K562 (cell line): ENCODE measurements around the gene PPRC1. TPM values are rescaled to one million over a fixed set of nuclear protein-coding genes. Genes with fewer than 3 reads are reported as not detected.
A peak's percentile ranks its signal among the peaks of the same experiment; 100 is the strongest.

Source experiments
- ATAC-seq: fragments of 200-7000 bp; cut with Tn5 transposase; 3 replicates; pipeline ENCODE4 v1.9.1; 2020; ENCODE audit warnings: moderate library complexity
- BruUV-seq: library from RNA; stranded (reverse); fragments of 400-500 nt; replicated peaks from 2 replicates; lab custom pipeline; 2021; lab: Mats Ljungman, UMichigan
- CTCF ChIA-PET: fragments of 300-600 bp; formaldehyde crosslinking; extraction: SDS; loops from one replicate; lab custom pipeline; 2021; ENCODE audit warnings: low intra/inter-chr PET ratio; lab: Yijun Ruan, JAX
- POLR2A ChIA-PET: fragments of 300-600, 350-650 bp; sonication (Branson Sonifier 250); formaldehyde crosslinking; extraction: SDS; loops from one replicate; lab custom pipeline; 2021; ENCODE audit warnings: antibody characterized with exemption, inconsistent platforms; lab: Yijun Ruan, JAX
- DNase-seq, 4 experiments: peaks; one replicate each; pipeline versions ENCODE4 v3.0.0 to v3.0.0-alpha.2; 2011 to 2018; ENCODE audit warnings: low spot score in 3 of 4, mixed read lengths in 3 of 4; ENCODE audit errors: extremely low read depth in 1 of 4
- FAIRE-seq: peaks from 2 replicates; lab custom pipeline; 2011; peaks lifted over from hg19 to GRCh38; lab: Jason Lieb, UNC
- H2AFZ ChIP-seq: 2 replicates; pipeline ENCODE4 v1.6.0; 2011; ENCODE audit warnings: low read depth, low read length, control low read depth, inconsistent platforms
- H3K27ac ChIP-seq: fragments of 200-600 bp; 3 replicates; pipeline ENCODE4 v1.8.0; 2011; ENCODE audit warnings: low read depth, mild to moderate bottlenecking, control low read depth, inconsistent platforms, low read length, moderate library complexity, mixed read lengths; ENCODE audit errors: extremely low read depth
- H3K27me3 ChIP-seq, 2 experiments: fragments of 300-600 bp in 1 of 2; 2 replicates in 1 of 2; 3 replicates in 1 of 2; pipeline versions ENCODE4 v1.6.0 to v1.8.0; 2011; ENCODE audit warnings: inconsistent platforms in 2 of 2, low read length in 2 of 2, mild to moderate bottlenecking in 1 of 2, mixed read lengths in 1 of 2, moderate library complexity in 1 of 2; ENCODE audit not compliant: control insufficient read depth in 2 of 2, insufficient read depth in 2 of 2
- H3K36me3 ChIP-seq: fragments of 300-600 bp; 3 replicates; pipeline ENCODE4 v1.8.0; 2011; ENCODE audit warnings: mild to moderate bottlenecking, low read length, inconsistent platforms; ENCODE audit not compliant: control insufficient read depth, insufficient read depth
- H3K4me1 ChIP-seq, 2 experiments: fragments of 200-600 bp in 1 of 2; replicated peaks in 1 of 2; 2 replicates in 1 of 2; 3 replicates in 1 of 2; pipeline versions ENCODE4 v1.5.1 to v1.8.0; 2011; ENCODE audit warnings: inconsistent platforms in 2 of 2, low read length in 2 of 2, mild to moderate bottlenecking in 1 of 2, mixed read lengths in 1 of 2, moderate library complexity in 1 of 2; ENCODE audit not compliant: control insufficient read depth in 2 of 2, insufficient read depth in 2 of 2
- H3K4me2 ChIP-seq: 2 replicates; pipeline ENCODE4 v1.6.1; 2011; ENCODE audit warnings: low read length, control low read depth, inconsistent platforms, mixed read lengths; ENCODE audit not compliant: insufficient read depth
- H3K4me3 ChIP-seq: fragments of 200-600 bp; sonication (generic), shearing (Covaris generic); 2 replicates; pipeline ENCODE4 v1.5.1; 2016; ENCODE audit warnings: control low read depth, inconsistent platforms
- H3K79me2 ChIP-seq: fragments of 200-600 bp; 3 replicates; pipeline ENCODE4 v1.8.0; 2011; ENCODE audit warnings: low read length, inconsistent platforms; ENCODE audit not compliant: control insufficient read depth, insufficient read depth
- H3K9ac ChIP-seq, 2 experiments: 2 replicates each; pipeline versions ENCODE4 v1.6.0 to v1.6.1; 2011; ENCODE audit warnings: low read depth in 2 of 2, low read length in 2 of 2, control low read depth in 1 of 2, inconsistent platforms in 1 of 2, mild to moderate bottlenecking in 1 of 2, mixed read lengths in 1 of 2; ENCODE audit not compliant: insufficient read depth in 1 of 2
- H3K9me1 ChIP-seq: one replicate; pipeline ENCODE4 v1.6.0; 2011; ENCODE audit warnings: inconsistent platforms, mild to moderate bottlenecking, low read length, moderate library complexity; ENCODE audit not compliant: control insufficient read depth, insufficient read depth
- H3K9me3 ChIP-seq: replicated peaks from 2 replicates; pipeline ENCODE4 v1.5.1; 2011; ENCODE audit warnings: low read depth, low read length, inconsistent platforms; ENCODE audit not compliant: control insufficient read depth, insufficient read depth
- H4K20me1 ChIP-seq: replicated peaks from 2 replicates; pipeline ENCODE4 v1.6.1; 2011; ENCODE audit warnings: low read length, inconsistent platforms, mixed read lengths; ENCODE audit not compliant: control insufficient read depth, insufficient read depth
- BMI1 ChIP-seq: fragments of 150-350 bp; IDR thresholded peaks from 2 replicates; pipeline ENCODE4 v1.6.1; 2014; ENCODE audit warnings: low read length
- DPF2 ChIP-seq: fragments of 450-650 bp; IDR thresholded peaks from 2 replicates; pipeline ENCODE4 v1.6.1; 2016
- E2F3 ChIP-seq: fragments of 250-450 bp; sonication (Bioruptor Pico); IDR thresholded peaks from 2 replicates; pipeline ENCODE4 v1.4.0; 2020; ENCODE audit warnings: mild to moderate bottlenecking
- EGR1 ChIP-seq: fragments of 450-650 bp; conservative IDR thresholded peaks from 2 replicates; pipeline ENCODE4 v1.6.1; 2017; ENCODE audit warnings: mild to moderate bottlenecking
- ELK1 ChIP-seq: sonication (generic); formaldehyde crosslinking; IDR thresholded peaks from 2 replicates; pipeline ENCODE4 v1.8.1; 2022; ENCODE audit warnings: missing genetic modification reagents
- EP300 ChIP-seq: IDR thresholded peaks from 2 replicates; pipeline ENCODE4 v1.6.1; 2012; ENCODE audit warnings: low read length, improper control_type of control experiment
- EZH2 ChIP-seq: IDR thresholded peaks from 2 replicates; pipeline ENCODE4 v1.6.1; 2012; ENCODE audit warnings: low read depth, mild to moderate bottlenecking, inconsistent platforms, low read length, borderline replicate concordance
- JUN ChIP-seq, 2 experiments: sonication (generic) in 1 of 2; formaldehyde crosslinking in 1 of 2; IDR thresholded peaks; 2 replicates each; pipeline versions ENCODE4 v1.6.1 to v1.8.0; 2012 to 2022; ENCODE audit warnings: borderline replicate concordance in 2 of 2, mild to moderate bottlenecking in 2 of 2, improper control_type of control experiment in 1 of 2, low read depth in 1 of 2, low read length in 1 of 2, missing genetic modification reagents in 1 of 2
- JUND ChIP-seq, 2 experiments: IDR thresholded peaks; 2 replicates in 1 of 2; 3 replicates in 1 of 2; pipeline ENCODE4 v1.6.1; 2011; ENCODE audit warnings: borderline replicate concordance in 2 of 2, low read depth in 2 of 2, low read length in 2 of 2, improper control_type of control experiment in 1 of 2, missing biosample characterization in 1 of 2, missing genetic modification characterization in 1 of 2, missing genetic modification reagents in 1 of 2
- KLF16 ChIP-seq: IDR thresholded peaks from 2 replicates; pipeline ENCODE4 v1.6.1; 2016; ENCODE audit warnings: antibody characterized with exemption
- NCOA1 ChIP-seq: fragments of 450-650 bp; IDR thresholded peaks from 2 replicates; pipeline ENCODE4 v1.6.1; 2016; ENCODE audit warnings: low read depth
- SREBF1 ChIP-seq: fragments of 150-350 bp; IDR thresholded peaks from 2 replicates; pipeline ENCODE4 v1.6.1; 2014; ENCODE audit warnings: antibody characterized with exemption, low read depth, low read length, borderline replicate concordance
- ZNF12 ChIP-seq: sonication (generic); formaldehyde crosslinking; IDR thresholded peaks from 2 replicates; pipeline ENCODE4 v1.4.0; 2020; ENCODE audit warnings: mild to moderate bottlenecking, missing genetic modification reagents
- ZNF644 ChIP-seq: fragments of 200-800 bp; sonication (Bioruptor generic); IDR thresholded peaks from 2 replicates; pipeline ENCODE4 v1.6.1; 2016; ENCODE audit warnings: low read depth, missing genetic modification characterization, missing compliant biosample characterization
- WGBS: fragments of 100-300 bp; shearing (Covaris generic); methylation state at CpG from one replicate; pipeline ENCODE4 v1.1.6; 2016; ENCODE audit warnings: low coverage, mixed read lengths; ENCODE audit not compliant: insufficient coverage; ENCODE audit errors: missing lambda C conversion rate; 5-methylcytosine and 5-hydroxymethylcytosine counted together
- in situ Hi-C: fragments of 300-500 bp; cut with MboI; formaldehyde crosslinking; loops from 4 replicates; pipeline ENCODE4 v1.15.0; 2018; ENCODE audit warnings: inconsistent platforms, mixed read lengths
- intact Hi-C: fragments of 100-400 bp; cut with micrococcal nuclease; formaldehyde crosslinking; loops from 2 replicates; pipeline ENCODE4 v1.14.2; 2022
- polyA plus RNA-seq, 8 experiments: library from polyadenylated mRNA; depleted of rRNA in 4 of 8; stranded (reverse) in 5 of 8; unstranded in 3 of 8; fragments of >200 nt; fragmentation: Nextera tagmentation in 2 of 8; fragmentation: Illumina TruSeq in 1 of 8; extraction: Ambion mirVana in 2 of 8; extraction: Trizol in 1 of 8; gene quantifications; 2 replicates each; pipeline versions ENCODE4 v1.2.1 to v1.2.3, GENCODE V29; 2011 to 2014; ENCODE audit warnings: inconsistent platforms in 1 of 8, missing spikeins in 1 of 8
- total RNA-seq, 7 experiments: library from RNA; depleted of rRNA in 6 of 7; stranded (reverse); fragments of >200 nt in 6 of 7; fragmentation: Illumina TruSeq in 2 of 7; extraction: Trizol in 2 of 7; gene quantifications; 2 replicates each; pipeline versions ENCODE4 v1.2.1 to v1.2.3, GENCODE V29; 2011 to 2021; ENCODE audit warnings: low replicate concordance in 1 of 7
- TF ChIP-seq, protein P1 (sequence below): sonication (generic); formaldehyde crosslinking; IDR thresholded peaks from 2 replicates; pipeline ENCODE4 v1.8.1; 2023; ENCODE audit warnings: mild to moderate bottlenecking, missing genetic modification reagents
- TF ChIP-seq, protein P2 (sequence below): fragments of 250-450 bp; sonication (Bioruptor Pico); IDR thresholded peaks from 2 replicates; pipeline ENCODE4 v1.5.0; 2020; ENCODE audit warnings: mild to moderate bottlenecking

Gene PPRC1
- total and polyA plus RNA-seq, 9 of the 15 experiments (the other 6 are each of a cell fraction or from before 2014, with no cell fraction given) = 8.5 to 47.1 (median 16.2) TPM

- in situ Hi-C loops = loop anchor here (25.0 kb wide), 1 partner anchor 874 kb away; no protein-coding TSS in a partner anchor
- Histone ChIP-seq H3K4me1 (no peaks in the 10 kb centered on the region; a peak in 1 of 5 replicates), H3K4me3 (no peak overlapping the region), H4K20me1 (no peaks in the 10 kb centered on the region), H3K9me3 (no peaks in the 10 kb centered on the region), H3K9me1 (no peaks in the 10 kb centered on the region), H2AFZ (no peak overlapping the region), H3K36me3 (no peaks in the 10 kb centered on the region), H3K27me3 (no peaks in the 10 kb centered on the region), H3K27ac (no peak overlapping the region), H3K9ac (no peak overlapping the region), H3K4me2 (no peak overlapping the region), H3K79me2 (no peaks in the 10 kb centered on the region)
- TF ChIP-seq EZH2 = no peak
- no peak for TF ChIP-seq DPF2
- no peak for TF ChIP-seq E2F3 (CRISPR knock-in tag)
- TF ChIP-seq ZNF644 (tag) = no peak
- no peak for TF ChIP-seq ZNF12 (CRISPR knock-in tag)
- TF ChIP-seq JUND (IDR thresholded peaks at IDR 0.05; ENCODE audit: borderline replicate concordance, low read depth, low read length) = no peak
- TF ChIP-seq JUND (tag; IDR thresholded peaks at IDR 0.05; ENCODE audit: borderline replicate concordance, low read depth, low read length) = no peak
- no peak for TF ChIP-seq JUN (IDR thresholded peaks at IDR 0.05; ENCODE audit: borderline replicate concordance, low read depth, low read length)
- no peak for TF ChIP-seq JUN (CRISPR knock-in tag; IDR thresholded peaks at IDR 0.05; ENCODE audit: borderline replicate concordance)
- no peak for TF ChIP-seq NCOA1
- no peak for TF ChIP-seq EGR1
- TF ChIP-seq BMI1 = no peak
- no peak for TF ChIP-seq SREBF1
- TF ChIP-seq EP300 = no peak
- TF ChIP-seq, protein P1, sequence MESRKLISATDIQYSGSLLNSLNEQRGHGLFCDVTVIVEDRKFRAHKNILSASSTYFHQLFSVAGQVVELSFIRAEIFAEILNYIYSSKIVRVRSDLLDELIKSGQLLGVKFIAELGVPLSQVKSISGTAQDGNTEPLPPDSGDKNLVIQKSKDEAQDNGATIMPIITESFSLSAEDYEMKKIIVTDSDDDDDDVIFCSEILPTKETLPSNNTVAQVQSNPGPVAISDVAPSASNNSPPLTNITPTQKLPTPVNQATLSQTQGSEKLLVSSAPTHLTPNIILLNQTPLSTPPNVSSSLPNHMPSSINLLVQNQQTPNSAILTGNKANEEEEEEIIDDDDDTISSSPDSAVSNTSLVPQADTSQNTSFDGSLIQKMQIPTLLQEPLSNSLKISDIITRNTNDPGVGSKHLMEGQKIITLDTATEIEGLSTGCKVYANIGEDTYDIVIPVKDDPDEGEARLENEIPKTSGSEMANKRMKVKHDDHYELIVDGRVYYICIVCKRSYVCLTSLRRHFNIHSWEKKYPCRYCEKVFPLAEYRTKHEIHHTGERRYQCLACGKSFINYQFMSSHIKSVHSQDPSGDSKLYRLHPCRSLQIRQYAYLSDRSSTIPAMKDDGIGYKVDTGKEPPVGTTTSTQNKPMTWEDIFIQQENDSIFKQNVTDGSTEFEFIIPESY (CRISPR knock-in tag) = no peak
- no peak for TF ChIP-seq ELK1 (CRISPR knock-in tag)
- TF ChIP-seq, protein P2, sequence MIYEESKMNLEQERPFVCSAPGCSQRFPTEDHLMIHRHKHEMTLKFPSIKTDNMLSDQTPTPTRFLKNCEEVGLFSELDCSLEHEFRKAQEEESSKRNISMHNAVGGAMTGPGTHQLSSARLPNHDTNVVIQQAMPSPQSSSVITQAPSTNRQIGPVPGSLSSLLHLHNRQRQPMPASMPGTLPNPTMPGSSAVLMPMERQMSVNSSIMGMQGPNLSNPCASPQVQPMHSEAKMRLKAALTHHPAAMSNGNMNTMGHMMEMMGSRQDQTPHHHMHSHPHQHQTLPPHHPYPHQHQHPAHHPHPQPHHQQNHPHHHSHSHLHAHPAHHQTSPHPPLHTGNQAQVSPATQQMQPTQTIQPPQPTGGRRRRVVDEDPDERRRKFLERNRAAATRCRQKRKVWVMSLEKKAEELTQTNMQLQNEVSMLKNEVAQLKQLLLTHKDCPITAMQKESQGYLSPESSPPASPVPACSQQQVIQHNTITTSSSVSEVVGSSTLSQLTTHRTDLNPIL (CRISPR knock-in tag) = no peak
- TF ChIP-seq KLF16 = no peak
- ChIA-PET POLR2A (interaction anchor here (0.6 kb wide), 1 partner anchor 29 kb away, joined by 3 read pairs; no protein-coding TSS in a partner anchor), CTCF (no interaction called here)
- ATAC-seq = peak; percentile 35; the same call in 1 of the 3 replicates
- BruUV-seq = no TSS peak
- no peak for FAIRE-seq
- DNase-seq = no peak
- WGBS = 33% methylated on average over 5 of the region's 8 CpGs
- intact Hi-C loops = no loop called here
Observed at GRCh38 chr10:102086196-102086595, 46.6 kb upstream of the PPRC1 start.
